HepG2 (cell line): ENCODE measurements around the gene PNP. TPM values are rescaled to one million over a fixed set of nuclear protein-coding genes. Genes with fewer than 3 reads are reported as not detected.

Experiments
- ATAC-seq: fragments of 200-7000 bp; cut with Tn5 transposase; 3 replicates; pipeline ENCODE4 v1.9.1; 2020; ENCODE audit warnings: mild to moderate bottlenecking, moderate library complexity
- BruUV-seq: library from RNA; stranded (reverse); fragments of 400-500 nt; replicated peaks from 2 replicates; lab custom pipeline; 2021; lab: Mats Ljungman, UMichigan
- CTCF ChIA-PET: fragments of 300-600 bp; formaldehyde crosslinking; extraction: SDS; loops from one replicate; lab custom pipeline; 2021; ENCODE audit warnings: low total read pairs, inconsistent platforms, low intra/inter-chr PET ratio; lab: Yijun Ruan, JAX
- POLR2A ChIA-PET: fragments of 350-600 bp; sonication (Branson Sonifier 250); formaldehyde crosslinking; loops from one replicate; lab custom pipeline; 2020; ENCODE audit warnings: antibody characterized with exemption, inconsistent platforms; lab: Yijun Ruan, JAX
- DNase-seq: peaks from one replicate; pipeline ENCODE4 v3.0.0-alpha.2; 2015; ENCODE audit warnings: low spot score
- FAIRE-seq: peaks from 3 replicates; lab custom pipeline; 2011; peaks lifted over from hg19 to GRCh38; lab: Jason Lieb, UNC
- H2AFZ ChIP-seq: one replicate; pipeline ENCODE4 v1.6.1; 2011; ENCODE audit warnings: low read length, inconsistent platforms
- H3K27ac ChIP-seq: fragments of 300-600 bp; 3 replicates; pipeline ENCODE4 v1.8.0; 2011; ENCODE audit warnings: mixed run types, mild to moderate bottlenecking, mixed read lengths, low read length, inconsistent platforms; ENCODE audit not compliant: insufficient read depth; ENCODE audit errors: extremely low read length
- H3K27me3 ChIP-seq, 2 experiments: fragments of 200-600 bp in 1 of 2; 2 replicates in 1 of 2; 3 replicates in 1 of 2; pipeline versions ENCODE4 v1.6.0 to v1.8.0; 2011; ENCODE audit warnings: low read length in 2 of 2, mild to moderate bottlenecking in 2 of 2, moderate library complexity in 2 of 2, inconsistent platforms in 1 of 2; ENCODE audit not compliant: insufficient read depth in 2 of 2, control insufficient read depth in 1 of 2
- H3K36me3 ChIP-seq, 2 experiments: fragments of 200-600 bp in 1 of 2; replicated peaks in 1 of 2; 2 replicates in 1 of 2; 3 replicates in 1 of 2; pipeline versions ENCODE4 v1.5.1 to v1.8.0; 2011; ENCODE audit warnings: low read length in 2 of 2, inconsistent platforms in 1 of 2; ENCODE audit not compliant: insufficient read depth in 2 of 2, control insufficient read depth in 1 of 2
- H3K4me1 ChIP-seq: 2 replicates; pipeline ENCODE4 v1.5.1; 2012; ENCODE audit warnings: low read length, inconsistent platforms; ENCODE audit not compliant: insufficient read depth
- H3K4me2 ChIP-seq: 2 replicates; pipeline ENCODE4 v1.6.0; 2011; ENCODE audit warnings: low read depth, low read length, inconsistent platforms
- H3K4me3 ChIP-seq, 3 experiments: fragments of 200-600 bp in 1 of 3; sonication (generic), shearing (Covaris generic) in 1 of 3; replicated peaks in 1 of 3; 2 replicates each; pipeline ENCODE4 v1.5.1; 2011 to 2016; ENCODE audit warnings: low read length in 3 of 3, inconsistent platforms in 2 of 3, low read depth in 2 of 3, mild to moderate bottlenecking in 2 of 3, control low read depth in 1 of 3, mixed read lengths in 1 of 3; ENCODE audit not compliant: insufficient read depth in 1 of 3
- H3K79me2 ChIP-seq: one replicate; pipeline ENCODE4 v1.6.1; 2011; ENCODE audit warnings: low read length, inconsistent platforms; ENCODE audit not compliant: insufficient read depth
- H3K9ac ChIP-seq: 2 replicates; pipeline ENCODE4 v1.6.0; 2011; ENCODE audit warnings: mild to moderate bottlenecking, low read depth, low read length, inconsistent platforms; ENCODE audit not compliant: insufficient read depth
- H3K9me3 ChIP-seq: 2 replicates; pipeline ENCODE4 v1.5.1; 2012; ENCODE audit warnings: mild to moderate bottlenecking, low read length
- H4K20me1 ChIP-seq: 2 replicates; pipeline ENCODE4 v1.6.0; 2011; ENCODE audit warnings: inconsistent platforms, mild to moderate bottlenecking, low read length, moderate library complexity; ENCODE audit not compliant: insufficient read depth
- DNMT1 ChIP-seq: sonication (generic); formaldehyde crosslinking; IDR thresholded peaks from 2 replicates; pipeline ENCODE4 v1.5.1; 2020; ENCODE audit warnings: mild to moderate bottlenecking, missing genetic modification reagents
- ETV6 ChIP-seq: sonication (generic); formaldehyde crosslinking; conservative IDR thresholded peaks from 2 replicates; pipeline ENCODE4 v1.4.0; 2020; ENCODE audit warnings: missing genetic modification reagents
- HNRNPK ChIP-seq: fragments of 200-400 bp; formaldehyde crosslinking; IDR thresholded peaks from 2 replicates; pipeline ENCODE4 v1.6.1; 2018; ENCODE audit warnings: low read length, low read depth, moderate library complexity, mild to moderate bottlenecking; ENCODE audit not compliant: poor library complexity, severe bottlenecking
- NCOR1 ChIP-seq: fragments of 200-600 bp; sonication (generic); IDR thresholded peaks from 2 replicates; pipeline ENCODE4 v1.7.0; 2017; ENCODE audit warnings: antibody characterized with exemption, low read length, borderline replicate concordance
- PAWR ChIP-seq: sonication (generic); formaldehyde crosslinking; IDR thresholded peaks from 2 replicates; pipeline ENCODE4 v1.4.0; 2020; ENCODE audit warnings: missing genetic modification reagents, mild to moderate bottlenecking, borderline replicate concordance
- PCBP1 ChIP-seq: fragments of 200-400 bp; formaldehyde crosslinking; IDR thresholded peaks from 2 replicates; pipeline ENCODE4 v1.6.1; 2017; ENCODE audit warnings: mild to moderate bottlenecking, low read depth, low read length, borderline replicate concordance
- PCBP2 ChIP-seq: fragments of 200-400 bp; formaldehyde crosslinking; optimal IDR thresholded peaks from 2 replicates; pipeline ENCODE3; 2018; ENCODE audit warnings: low read length, low read depth; ENCODE audit not compliant: poor library complexity, severe bottlenecking
- ZNF382 ChIP-seq: sonication (generic); formaldehyde crosslinking; IDR thresholded peaks from 2 replicates; pipeline ENCODE4 v1.5.0; 2020; ENCODE audit warnings: missing genetic modification reagents, mild to moderate bottlenecking, borderline replicate concordance
- ZNF552 ChIP-seq: sonication (generic); formaldehyde crosslinking; IDR thresholded peaks from 2 replicates; pipeline ENCODE4 v1.9.0; 2022; ENCODE audit warnings: missing genetic modification reagents, mild to moderate bottlenecking, borderline replicate concordance
- WGBS: methylation state at CpG from one replicate; pipeline ENCODE4 v1.1.6; 2017; ENCODE audit warnings: low lambda C conversion rate; 5-methylcytosine and 5-hydroxymethylcytosine counted together
- in situ Hi-C: cut with HindIII; loops from 2 replicates; pipeline ENCODE4 v1.10.0; 2017; ENCODE audit warnings: low pct_unique_long_range_greater_than_20kb; ENCODE audit not compliant: extremely low pct_ligation_motif_present
- intact Hi-C: fragments of 100-400 bp; cut with micrococcal nuclease; formaldehyde crosslinking; loops from one replicate; pipeline ENCODE4 v1.10.0; 2022; ENCODE audit not compliant: unreplicated experiment
- polyA plus RNA-seq, 8 experiments: library from polyadenylated mRNA; depleted of rRNA in 3 of 8; stranded (reverse) in 7 of 8; unstranded in 1 of 8; fragments of >200 nt; fragmentation: Illumina TruSeq in 4 of 8; extraction: Trizol in 4 of 8; gene quantifications; 2 replicates each; pipeline versions ENCODE4 v1.2.1 to v1.2.3, GENCODE V29; 2011 to 2016; ENCODE audit warnings: low read depth in 4 of 8, missing spikeins in 1 of 8, mixed read lengths in 1 of 8; ENCODE audit not compliant: insufficient read depth in 1 of 8
- total RNA-seq, 5 experiments: library from RNA; depleted of rRNA; stranded (reverse); fragments of >200 nt; fragmentation: Illumina TruSeq; extraction: Trizol; gene quantifications; 2 replicates each; pipeline ENCODE4 v1.2.3, GENCODE V29; 2016; ENCODE audit warnings: low read depth in 1 of 5
- TF ChIP-seq, protein P1 (sequence below): sonication (generic); formaldehyde crosslinking; IDR thresholded peaks from 2 replicates; pipeline ENCODE4 v1.4.0; 2020; ENCODE audit warnings: mild to moderate bottlenecking, low read depth, missing genetic modification reagents
- TF ChIP-seq, protein P2 (sequence below): sonication (generic); formaldehyde crosslinking; IDR thresholded peaks from 2 replicates; pipeline ENCODE4 v1.4.0; 2020; ENCODE audit warnings: mild to moderate bottlenecking, missing genetic modification reagents
- TF ChIP-seq, protein P3 (sequence below): sonication (generic); formaldehyde crosslinking; IDR thresholded peaks from 2 replicates; pipeline ENCODE4 v1.9.0; 2021; ENCODE audit warnings: missing genetic modification reagents, borderline replicate concordance

PNP gene
- total and polyA plus RNA-seq, 2 of the 13 experiments (the other 11 are each of a cell fraction or from before 2014, with no cell fraction given), result 45.4 to 74.8 TPM

DNA sequence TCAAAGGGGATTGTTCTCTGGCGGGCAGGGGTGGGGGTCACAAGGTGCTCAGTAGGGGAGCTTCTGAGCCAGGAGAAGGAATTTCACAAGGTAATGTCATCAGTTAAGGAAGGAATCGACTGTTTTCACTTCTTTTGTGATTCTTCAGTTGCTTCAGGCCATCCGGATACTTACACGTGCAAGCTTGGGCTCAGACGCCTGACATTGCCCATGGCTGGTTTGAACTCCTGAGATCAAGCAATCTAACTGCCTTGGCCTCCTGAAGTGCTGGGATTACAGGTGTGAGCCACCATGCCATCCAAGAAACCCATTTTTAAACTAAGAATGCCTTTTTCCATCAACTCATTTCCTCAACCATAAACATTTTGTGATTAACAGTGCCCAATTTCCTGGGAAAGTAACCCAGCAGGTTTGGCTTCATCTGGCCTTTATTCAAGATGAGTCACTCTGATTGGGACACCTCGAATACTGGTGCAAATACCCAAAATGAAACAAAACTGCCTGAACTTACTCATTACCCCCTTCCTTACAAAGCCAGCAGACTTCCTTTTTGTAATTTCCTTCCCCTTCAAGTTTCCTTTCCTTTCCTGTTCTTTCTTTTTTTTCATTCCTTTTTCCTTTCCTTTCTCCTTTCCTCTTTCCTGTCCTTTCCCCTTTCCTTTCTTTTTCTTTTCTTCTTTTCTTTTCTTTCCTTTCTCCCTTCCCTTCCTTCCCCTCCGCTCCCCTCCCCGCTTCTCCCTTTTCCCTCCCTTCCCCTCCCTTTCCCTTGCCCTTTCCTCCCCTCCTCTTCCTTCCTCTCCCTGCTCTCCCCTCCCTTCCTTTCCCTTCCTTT is 25.9 kb downstream of the PNP start:
- DNase-seq, result no peak
- BruUV-seq, result no TSS peak
- ChIA-PET POLR2A (no interaction called here), CTCF (no interaction called here)
- Histone ChIP-seq H3K27ac (no peak overlapping the region), H3K36me3 (no peaks in the 10 kb centered on the region), H3K9ac (no peak overlapping the region), H3K27me3 (peaks cover 0 to 10% of the 10 kb centered on the region in 2 experiments; a peak in 1 of 5 replicates), H3K4me3 (no peak overlapping the region), H3K9me3 (no peaks in the 10 kb centered on the region), H3K79me2 (no peaks in the 10 kb centered on the region), H4K20me1 (no peaks in the 10 kb centered on the region), H3K4me2 (no peak overlapping the region), H2AFZ (no peak overlapping the region), H3K4me1 (peaks cover 11% of the 10 kb centered on the region)
- intact Hi-C loops, result no loop called here
- in situ Hi-C loops, result no loop called here
- TF ChIP-seq HNRNPK (peak; percentile 67), ZNF552 (CRISPR knock-in tag) (no peak), PCBP1 (0 out of 2 replicates have a peak, but pooled peaks have one; percentile 46), DNMT1 (CRISPR knock-in tag) (no peak), PCBP2 (peak; percentile 90)
- FAIRE-seq, result no peak
- WGBS, result 65% methylated on average over 8 of the region's 8 CpGs
- no peak for ATAC-seq

GRCh38 chr14:20498622-20499021 is 29.4 kb downstream of the PNP start:
- ATAC-seq (no peak), FAIRE-seq (no peak), DNase-seq (no peak)
- ChIA-PET POLR2A (no interaction called here), CTCF (no interaction called here)
- no peaks in the 10 kb centered on the region for H3K79me2 ChIP-seq
- peaks cover 0 to 5% of the 10 kb centered on the region in 2 experiments; a peak in 1 of 5 replicates for H3K27me3 ChIP-seq
- H4K20me1 ChIP-seq, result no peaks in the 10 kb centered on the region
- in situ Hi-C loops (no loop called here), intact Hi-C loops (no loop called here)
- no peak overlapping the region for H3K9ac ChIP-seq
- WGBS, result 3% methylated on average over 2 of the region's 2 CpGs
- H3K27ac ChIP-seq, result no peak overlapping the region
- no peak overlapping the region for H3K4me2 ChIP-seq
- BruUV-seq, result no TSS peak
- no peak overlapping the region for H3K4me3 ChIP-seq
- no peak overlapping the region for H2AFZ ChIP-seq
- H3K9me3 ChIP-seq, result no peaks in the 10 kb centered on the region
- no peaks in the 10 kb centered on the region for H3K36me3 ChIP-seq
- no peaks in the 10 kb centered on the region for H3K4me1 ChIP-seq
- TF ChIP-seq, protein P1, sequence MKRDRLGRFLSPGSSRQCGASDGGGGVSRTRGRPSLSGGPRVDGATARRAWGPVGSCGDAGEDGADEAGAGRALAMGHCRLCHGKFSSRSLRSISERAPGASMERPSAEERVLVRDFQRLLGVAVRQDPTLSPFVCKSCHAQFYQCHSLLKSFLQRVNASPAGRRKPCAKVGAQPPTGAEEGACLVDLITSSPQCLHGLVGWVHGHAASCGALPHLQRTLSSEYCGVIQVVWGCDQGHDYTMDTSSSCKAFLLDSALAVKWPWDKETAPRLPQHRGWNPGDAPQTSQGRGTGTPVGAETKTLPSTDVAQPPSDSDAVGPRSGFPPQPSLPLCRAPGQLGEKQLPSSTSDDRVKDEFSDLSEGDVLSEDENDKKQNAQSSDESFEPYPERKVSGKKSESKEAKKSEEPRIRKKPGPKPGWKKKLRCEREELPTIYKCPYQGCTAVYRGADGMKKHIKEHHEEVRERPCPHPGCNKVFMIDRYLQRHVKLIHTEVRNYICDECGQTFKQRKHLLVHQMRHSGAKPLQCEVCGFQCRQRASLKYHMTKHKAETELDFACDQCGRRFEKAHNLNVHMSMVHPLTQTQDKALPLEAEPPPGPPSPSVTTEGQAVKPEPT (CRISPR knock-in tag), result no peak
- TF ChIP-seq ZNF382 (CRISPR knock-in tag) (no peak), ETV6 (no peak), PAWR (no peak), NCOR1 (no peak)
- TF ChIP-seq, protein P2, sequence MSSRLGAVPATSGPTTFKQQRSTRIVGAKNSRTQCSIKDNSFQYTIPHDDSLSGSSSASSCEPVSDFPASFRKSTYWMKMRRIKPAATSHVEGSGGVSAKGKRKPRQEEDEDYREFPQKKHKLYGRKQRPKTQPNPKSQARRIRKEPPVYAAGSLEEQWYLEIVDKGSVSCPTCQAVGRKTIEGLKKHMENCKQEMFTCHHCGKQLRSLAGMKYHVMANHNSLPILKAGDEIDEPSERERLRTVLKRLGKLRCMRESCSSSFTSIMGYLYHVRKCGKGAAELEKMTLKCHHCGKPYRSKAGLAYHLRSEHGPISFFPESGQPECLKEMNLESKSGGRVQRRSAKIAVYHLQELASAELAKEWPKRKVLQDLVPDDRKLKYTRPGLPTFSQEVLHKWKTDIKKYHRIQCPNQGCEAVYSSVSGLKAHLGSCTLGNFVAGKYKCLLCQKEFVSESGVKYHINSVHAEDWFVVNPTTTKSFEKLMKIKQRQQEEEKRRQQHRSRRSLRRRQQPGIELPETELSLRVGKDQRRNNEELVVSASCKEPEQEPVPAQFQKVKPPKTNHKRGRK, result no peak
- TF ChIP-seq, protein P3, sequence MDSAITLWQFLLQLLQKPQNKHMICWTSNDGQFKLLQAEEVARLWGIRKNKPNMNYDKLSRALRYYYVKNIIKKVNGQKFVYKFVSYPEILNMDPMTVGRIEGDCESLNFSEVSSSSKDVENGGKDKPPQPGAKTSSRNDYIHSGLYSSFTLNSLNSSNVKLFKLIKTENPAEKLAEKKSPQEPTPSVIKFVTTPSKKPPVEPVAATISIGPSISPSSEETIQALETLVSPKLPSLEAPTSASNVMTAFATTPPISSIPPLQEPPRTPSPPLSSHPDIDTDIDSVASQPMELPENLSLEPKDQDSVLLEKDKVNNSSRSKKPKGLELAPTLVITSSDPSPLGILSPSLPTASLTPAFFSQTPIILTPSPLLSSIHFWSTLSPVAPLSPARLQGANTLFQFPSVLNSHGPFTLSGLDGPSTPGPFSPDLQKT (CRISPR knock-in tag), result no peak
